COLO668 (cell line): ENCODE data around the gene DNAI2.

Experiments
- DNase-seq: peaks from one replicate; lab custom pipeline; 2025; ENCODE audit not compliant: unreplicated experiment; lab: John Stamatoyannopoulos, UW

The DNAI2 gene

DNA sequence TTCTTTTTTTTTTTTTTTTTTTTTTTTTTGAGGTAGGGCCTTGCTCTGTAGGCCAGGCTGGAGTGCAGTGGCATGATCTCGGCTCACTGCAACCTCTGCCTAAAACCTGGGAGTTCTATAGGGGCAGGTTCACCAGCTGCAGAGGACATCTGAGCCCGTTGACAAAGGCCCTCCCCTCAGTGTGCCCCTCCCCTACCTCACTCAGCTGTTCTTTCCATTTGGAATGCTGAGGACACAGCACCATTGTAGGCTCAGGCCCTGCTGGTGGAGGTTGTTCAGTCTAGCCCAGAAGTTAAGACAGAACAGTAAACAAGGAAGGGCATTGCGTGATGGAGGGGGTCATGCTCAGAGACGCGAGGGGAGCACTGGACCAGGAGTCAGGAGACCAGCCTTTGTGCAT lies 30.1 kb downstream of the DNAI2 start:
- no peak for DNase-seq

DNA sequence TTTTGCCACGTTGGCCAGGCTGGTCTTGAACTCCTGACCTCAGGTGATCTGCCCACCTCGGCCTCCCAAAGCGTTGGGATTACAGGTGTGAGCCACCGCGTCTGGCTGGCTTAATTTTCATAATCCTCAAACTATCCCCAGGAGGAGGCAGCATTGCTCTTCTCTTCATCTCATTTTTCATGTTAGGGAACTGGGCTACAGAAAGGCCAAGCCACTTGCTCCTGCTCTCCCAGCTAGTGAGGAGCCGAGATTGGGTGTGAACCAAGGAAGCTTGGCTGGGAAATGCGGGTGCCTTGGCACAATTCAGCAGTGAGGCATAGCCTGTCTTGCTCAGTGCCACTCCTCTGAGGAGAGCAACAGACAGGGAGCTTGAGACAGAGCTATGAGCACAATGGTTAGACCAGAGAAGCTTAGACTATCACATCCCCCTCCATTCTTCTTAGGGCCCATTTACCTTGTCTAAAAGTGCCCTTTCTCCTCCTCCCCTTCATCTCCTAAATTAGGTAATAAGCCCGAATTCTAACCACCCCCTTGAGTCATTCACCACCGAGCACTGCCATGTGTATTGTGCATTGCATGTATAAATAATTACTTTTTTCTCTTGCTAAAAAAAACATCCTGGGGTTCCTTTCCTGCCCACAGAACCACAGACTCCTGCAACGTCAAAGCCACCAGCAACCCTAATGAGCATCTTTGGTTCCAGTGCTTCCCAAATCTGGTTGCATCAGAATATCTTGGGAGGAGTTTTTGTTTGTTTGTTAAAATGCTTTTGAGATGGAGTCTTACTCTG lies 32.0 kb downstream of the DNAI2 start:
- peak; percentile 14 for DNase-seq

DNA sequence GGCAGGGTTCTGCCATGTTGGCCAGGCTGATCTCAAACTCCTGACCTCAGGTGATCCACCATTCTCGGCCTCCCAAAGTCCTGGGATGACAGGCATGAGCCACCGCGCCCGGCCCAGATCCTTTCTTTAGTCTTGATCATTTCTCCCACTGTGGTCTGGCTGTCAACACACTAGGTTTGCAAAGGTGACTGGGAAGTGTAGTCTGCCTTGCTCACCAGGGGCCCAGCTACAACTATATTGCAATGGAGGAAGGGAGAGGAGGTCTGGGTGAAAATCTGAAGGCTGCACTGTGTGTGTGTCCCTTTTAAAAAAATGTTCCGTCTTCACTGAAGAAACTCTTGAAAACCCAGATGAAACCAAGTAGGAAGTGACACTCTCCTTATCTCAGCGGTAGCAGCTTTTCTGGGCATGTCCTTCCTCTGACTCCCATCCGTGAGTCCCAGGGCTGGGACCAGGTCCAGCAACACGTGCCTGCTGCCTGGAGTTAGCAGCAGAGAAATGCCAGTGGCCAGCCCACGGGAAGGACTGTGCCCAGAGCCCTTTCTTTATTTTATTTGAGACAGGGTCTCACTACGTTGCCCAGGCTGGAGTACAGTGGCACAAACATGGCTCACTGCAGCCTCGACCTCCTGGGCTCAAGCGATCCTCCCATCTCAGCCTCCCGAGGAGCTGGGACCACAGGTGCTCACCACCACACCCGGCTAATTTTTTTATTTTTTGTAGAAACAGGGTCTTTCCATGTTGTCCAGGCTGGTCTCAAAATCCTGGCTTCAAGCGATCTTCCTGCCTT lies 34.1 kb downstream of the DNAI2 start:
- DNase-seq = no peak

DNA sequence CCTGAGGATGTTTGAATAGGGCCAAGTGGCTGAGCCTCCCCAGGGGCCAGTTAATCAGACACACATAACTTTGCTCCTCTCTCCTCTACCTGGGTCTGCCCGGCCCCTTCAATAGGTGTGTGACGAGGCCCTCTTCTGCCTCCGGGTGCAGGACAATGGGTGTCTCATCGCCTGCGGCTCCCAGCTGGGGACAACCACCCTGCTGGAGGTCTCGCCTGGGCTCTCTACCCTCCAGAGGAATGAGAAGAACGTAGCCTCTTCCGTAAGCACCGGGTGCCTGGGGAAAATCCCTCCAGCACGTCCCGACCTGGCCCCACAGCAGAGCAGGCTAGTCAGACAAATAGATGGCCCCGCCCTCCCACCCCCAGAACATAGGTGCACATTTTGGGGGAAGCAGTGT lies 35.9 kb downstream of the DNAI2 start:
- DNase-seq = no peak

DNA sequence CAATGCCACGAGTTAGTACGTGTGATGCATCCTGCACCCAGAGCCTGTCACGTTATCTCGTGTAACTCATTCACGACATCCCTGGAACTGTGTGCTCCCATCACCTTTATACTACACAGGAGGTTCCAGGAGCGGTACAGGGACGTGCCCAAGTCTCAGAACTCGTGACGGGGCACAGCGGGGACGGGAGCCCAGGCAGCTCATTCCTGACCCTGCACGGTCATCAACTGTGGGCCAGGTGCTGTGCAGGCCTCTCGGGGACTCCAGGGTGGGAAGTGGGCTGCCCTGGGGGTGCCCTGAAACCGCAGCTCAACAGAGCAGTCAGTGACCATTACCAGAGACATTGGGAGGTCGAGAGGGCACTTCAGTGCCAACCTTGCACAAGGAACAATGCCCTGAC lies 40.8 kb downstream of the DNAI2 start:
- no peak for DNase-seq

DNA sequence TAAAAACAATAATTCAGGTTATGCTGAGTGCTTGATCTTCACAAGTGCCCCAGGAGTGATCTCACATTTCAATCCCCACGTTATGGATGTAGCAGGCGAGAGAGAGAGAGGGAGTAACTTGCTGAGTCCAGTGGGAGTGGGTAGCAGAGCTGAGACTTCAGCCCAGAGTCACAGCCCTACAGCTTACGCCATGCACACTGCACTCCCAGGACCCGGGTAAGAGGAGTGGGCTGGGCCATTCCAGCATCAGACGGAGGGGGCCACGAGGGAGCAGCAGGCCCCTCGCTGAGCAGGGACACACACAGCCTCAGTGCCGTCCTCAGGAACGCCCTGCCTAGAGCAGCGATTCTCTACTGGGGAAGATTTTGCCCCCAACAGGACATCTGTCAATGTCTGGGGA lies 42.2 kb downstream of the DNAI2 start:
- DNase-seq = no peak

DNA sequence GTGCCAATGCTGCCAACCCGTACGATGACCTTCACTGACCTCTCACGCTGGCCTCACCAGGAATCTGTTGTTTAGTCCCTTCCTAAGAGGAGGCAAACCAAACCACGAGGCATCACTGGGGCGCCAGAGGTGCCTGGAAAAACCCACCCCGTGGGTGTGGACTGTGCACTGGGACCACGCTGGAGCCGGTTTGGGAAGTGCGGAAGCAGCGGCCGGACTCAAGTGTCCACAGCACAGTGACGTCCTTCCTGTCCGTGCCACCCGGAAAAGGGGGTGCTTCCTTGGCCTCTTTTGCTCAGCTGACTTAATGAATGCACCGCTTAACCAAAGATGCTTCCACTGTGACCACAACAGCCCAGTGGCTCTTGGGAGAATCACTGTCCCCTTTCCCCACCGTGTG lies 43.0 kb downstream of the DNAI2 start:
- DNase-seq = no peak

DNA sequence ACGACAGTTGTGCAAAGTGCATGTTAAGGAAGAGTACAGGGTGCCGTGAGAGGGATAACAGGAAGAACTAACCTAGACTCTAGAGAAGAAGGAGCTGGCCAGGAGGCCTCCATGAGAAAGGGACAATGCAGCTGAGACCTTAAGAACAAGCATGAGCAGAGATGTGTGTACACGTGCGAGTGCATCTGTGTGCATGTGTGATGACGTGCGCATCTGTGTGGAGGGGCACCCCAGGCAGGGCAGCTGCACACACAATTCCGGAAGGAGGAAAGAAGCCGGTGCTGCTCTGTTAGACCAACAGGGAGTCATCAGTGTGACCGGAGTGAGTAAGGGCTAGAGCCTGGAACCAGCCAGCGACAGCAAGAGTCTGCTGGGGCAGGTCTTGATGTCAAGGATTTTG lies 44.4 kb downstream of the DNAI2 start:
- no peak for DNase-seq

DNA sequence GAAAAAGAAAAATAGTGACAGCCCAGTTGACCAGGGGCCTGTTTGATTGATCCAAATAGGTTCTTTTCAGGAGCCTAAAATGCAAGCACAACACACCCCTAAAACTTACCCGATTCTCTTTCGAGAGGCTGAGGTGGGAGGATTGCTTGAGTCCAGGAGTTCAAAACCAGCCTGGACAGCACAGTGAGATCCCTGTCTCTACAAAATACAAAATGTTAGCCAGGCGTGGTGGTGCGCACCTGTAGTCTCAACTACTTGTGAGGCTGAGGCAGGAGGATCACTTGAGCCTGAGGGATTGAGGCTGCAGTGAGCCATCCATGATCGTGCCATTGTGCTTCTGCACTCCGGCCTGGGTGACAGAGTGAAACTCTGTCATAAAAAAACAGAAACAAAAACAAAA lies 50.5 kb downstream of the DNAI2 start:
- no peak for DNase-seq

DNA sequence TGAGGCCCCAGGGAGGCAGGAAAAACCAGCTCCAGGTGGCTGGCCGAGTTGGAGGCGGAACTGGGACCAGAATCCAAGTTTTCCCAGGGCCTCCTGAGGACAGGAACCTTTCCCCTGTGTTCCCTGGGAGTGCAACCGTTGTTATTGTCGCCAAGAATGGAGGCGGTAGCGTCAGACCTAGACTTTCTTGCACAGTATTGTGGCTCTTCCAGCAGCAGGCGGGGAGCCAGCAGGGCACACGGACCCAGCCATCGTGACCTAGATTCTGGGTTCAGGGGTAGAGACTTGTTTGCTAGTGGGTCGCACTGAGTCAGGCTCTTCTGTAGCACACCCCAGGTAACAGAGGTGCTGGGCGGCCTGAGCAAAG lies 51.3 kb downstream of the DNAI2 start:
- DNase-seq = no peak

DNA sequence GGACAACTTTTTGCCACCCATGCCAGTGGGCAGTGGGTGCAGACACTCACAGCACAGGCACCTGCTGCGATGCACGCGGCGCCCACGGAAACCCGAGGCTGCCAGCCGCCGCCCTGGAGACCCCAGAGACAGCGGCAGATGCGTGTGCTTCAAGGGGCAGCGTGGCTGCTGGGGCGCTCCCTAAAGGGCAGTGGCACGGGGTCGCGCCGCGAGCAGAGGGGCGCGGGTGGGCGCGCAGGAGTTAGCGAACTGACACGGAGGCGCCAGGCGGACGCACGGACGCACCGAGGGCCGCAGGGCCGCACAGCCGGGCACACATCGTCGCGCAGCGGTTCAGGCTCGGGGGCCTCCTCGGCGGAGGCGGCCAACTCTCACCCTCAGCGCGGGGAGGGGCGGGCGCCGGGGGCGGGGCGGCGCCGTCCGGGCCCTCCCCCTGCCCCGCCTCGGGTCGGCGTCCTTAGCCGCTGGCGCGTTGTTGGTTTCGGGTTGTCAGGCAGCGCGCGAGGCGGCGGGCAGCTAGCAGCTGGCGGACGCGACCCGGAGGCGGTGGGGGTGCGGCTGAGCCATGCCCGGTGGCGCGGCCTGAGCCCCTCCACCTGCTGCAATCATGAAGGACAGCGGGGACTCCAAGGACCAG lies 51.8 kb downstream of the DNAI2 start, which contains the start of gene KIF19:
Gene KIF19, plus strand, starts transcription at position 484 of the 637 bp plus-strand sequence. Its CDS starts 124 bp downstream, at position 608.
- peak; percentile 79 for DNase-seq

DNA sequence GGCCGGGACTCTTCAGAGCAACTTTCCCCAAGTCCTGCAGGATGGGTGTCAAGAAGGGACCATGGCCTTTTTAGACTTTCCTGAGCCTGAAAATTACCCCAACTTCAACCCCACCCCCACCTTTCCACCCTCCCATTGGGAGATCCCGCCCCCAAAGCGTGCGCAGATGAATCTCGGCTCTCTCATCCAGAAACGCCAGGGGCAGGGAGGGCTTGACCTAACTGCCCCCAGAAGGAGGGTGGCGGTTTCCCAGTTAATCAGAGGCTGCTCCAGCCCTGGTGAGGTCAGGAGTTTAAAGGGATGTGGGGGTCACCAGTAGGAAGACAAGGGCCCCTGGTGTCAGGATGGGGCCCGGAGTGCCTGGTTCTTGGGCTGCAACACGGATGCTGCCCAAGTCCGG lies 52.5 kb downstream of the DNAI2 start:
- peak; percentile 20 for DNase-seq

DNA sequence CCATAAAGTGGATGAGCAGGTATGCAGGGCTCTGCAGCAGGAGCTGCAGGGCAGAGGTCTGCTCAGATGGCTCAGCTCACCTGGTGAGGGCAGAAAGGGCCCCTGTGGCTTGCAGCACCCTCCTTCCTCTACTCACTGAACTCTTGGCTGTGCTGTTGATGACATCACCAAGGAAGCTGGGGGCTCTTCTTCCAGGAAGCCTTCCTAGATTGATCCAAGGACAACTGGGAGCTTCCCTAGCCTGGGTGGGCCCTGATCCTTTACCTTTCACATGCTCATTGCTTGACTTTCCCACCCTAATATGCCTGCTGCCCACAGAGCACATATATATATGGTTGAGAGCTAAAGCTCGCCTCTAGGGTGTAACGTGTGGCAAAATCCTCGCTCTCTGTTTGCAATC lies 54.5 kb downstream of the DNAI2 start:
- DNase-seq = no peak

DNA sequence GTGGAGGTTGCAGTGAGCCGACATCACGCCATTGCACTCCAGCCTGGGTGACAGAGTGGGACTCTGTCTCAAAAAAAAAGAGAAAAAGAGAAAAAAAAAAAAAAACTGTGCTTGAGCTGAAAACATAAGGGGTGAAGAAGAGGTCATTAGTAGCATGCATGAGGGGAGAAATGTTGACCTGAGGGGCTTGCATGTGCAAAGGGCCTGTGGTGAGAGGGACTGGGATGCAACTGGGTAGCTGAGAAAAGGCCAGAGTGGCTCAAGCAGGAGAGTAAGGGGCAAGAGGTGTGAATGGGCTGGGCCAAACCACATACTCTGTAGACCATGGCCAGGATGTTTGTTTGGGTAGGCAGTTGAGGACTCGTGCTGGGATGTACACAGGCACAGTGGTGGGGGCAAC lies 55.3 kb downstream of the DNAI2 start:
- DNase-seq = no peak

DNA sequence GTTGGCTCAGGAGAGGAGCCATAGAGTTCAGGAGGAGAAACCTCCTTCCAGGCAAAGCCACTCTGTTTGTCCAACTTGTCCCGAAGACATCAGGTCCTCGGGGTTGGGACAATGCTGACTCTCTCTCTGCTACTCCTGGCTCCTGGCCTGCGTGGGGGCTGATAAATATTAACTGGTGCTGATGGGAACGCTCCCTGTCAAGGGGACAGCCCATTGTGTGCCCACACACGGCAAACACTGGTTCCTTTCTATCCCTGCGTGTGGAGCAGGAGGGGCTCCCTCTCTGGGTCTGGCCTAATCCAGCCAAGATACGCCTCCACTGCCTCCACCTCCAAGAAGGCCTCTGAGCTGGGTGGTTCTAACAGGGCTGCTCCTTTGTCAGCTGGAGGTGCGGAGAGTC lies 56.4 kb downstream of the DNAI2 start:
- no peak for DNase-seq

DNA sequence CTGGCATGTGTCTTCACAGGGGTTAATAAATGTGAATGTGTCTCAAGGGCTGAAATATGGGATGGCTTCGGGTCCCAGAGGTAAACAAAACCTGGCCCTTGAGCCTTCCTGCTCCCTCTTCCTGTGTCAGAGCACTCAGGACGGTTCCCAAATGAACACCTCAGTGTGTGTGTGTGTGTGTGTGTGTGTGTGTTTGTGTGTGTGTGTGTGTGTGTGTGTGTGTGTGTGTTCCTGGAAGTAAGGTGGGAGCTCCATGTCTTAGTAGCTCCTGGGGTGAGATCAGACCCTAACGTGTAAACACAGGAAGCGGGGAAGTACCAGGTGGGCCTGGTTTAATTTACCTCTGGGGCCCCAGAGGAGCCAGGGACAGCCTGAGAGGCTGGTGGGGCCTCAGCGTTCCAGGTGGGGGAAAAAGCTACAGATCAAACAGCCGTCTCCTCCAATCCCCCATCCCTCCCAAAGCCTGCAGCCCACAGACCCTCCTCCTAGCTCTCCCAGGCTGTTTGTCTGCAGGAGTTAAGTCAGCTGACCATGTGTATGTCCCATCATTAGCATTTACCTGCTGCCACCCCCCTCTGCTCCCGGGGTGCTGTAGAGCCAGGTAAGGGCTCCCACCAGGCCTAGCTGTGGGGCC lies 58.1 kb downstream of the DNAI2 start:
- peak; percentile 64 for DNase-seq

DNA sequence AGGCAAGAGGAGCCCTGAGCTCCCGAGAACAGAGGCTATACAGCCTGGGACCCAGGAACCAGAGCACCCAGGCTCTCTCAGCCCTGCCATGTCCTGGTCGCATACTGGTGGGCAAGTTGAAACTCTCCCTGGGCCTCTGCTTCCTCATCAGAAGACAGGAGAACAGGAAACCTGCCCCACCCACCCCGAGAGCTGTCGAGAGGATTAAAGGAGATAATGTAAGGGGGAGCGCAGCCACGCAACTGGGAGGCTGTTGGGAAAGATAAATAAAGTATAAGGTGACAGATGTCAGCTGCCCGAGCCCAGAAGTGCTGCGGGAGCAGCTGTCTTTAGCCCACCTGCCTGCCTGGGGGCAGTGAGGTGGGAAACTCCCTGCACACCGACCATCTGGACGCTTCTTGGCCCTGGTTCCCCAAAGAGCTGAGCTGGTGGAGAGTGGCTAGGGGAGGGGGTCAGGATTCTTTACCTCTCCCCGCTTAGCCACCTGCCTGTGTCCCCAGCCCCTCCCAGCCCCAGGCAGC lies 58.8 kb downstream of the DNAI2 start:
- DNase-seq = peak; percentile 93

DNA sequence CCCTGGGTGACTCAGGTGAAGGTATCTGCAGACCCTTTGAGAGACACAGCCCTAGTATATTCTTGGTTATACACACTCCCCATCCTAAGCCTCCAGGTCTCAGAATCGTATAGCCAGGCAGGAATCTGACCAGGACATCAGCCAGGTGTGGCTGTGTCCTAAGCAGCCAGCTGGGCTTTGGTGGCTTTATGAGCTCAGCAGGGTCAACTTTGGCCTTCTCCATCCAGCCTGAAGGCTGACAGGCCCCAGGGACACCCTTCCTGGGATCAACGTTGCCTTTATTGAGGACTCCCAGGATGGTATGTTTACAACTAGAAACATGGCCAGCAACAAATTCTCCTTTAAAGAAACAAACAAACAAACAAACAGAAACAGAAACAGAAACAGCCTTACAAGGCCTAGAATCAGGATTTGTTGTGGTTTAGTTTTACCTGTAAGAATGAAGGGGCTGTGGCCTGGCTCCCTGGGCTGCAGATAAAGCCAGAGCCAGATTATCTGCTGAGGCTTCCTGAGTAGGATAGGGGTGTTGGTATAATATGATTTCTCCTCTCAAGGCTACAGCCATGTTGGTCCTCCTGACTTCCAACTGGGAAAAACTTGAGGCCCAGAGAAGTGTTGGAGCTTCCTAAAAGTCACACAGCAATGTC lies 60.5 kb downstream of the DNAI2 start:
- DNase-seq = peak; percentile 10

DNA sequence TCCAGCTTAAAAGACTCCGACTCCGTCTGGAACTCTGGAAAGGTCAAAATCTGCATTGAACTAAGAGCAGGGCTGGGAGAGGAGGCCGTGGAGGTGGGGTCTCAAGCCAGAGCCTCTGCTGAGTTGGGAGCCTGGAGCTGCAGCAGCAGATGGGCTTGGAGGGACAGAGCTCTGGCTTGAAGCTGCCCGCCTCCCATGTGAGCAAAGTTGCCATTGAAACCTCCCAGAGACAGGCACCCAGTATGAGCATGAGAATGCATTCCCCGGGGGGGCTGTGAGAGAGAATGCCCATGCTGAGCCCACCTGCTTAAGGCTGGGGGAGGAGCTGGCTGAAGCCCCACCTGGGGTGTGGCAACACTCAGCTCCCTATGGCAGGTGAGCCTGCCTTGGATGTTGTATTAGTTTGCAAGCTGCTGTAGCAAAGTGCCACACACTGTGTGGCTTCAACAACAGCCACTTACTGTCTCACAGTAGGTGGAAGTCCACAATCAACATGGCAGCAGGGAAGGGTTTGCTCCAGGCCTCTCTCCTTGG lies 61.6 kb downstream of the DNAI2 start:
- no peak for DNase-seq

DNA sequence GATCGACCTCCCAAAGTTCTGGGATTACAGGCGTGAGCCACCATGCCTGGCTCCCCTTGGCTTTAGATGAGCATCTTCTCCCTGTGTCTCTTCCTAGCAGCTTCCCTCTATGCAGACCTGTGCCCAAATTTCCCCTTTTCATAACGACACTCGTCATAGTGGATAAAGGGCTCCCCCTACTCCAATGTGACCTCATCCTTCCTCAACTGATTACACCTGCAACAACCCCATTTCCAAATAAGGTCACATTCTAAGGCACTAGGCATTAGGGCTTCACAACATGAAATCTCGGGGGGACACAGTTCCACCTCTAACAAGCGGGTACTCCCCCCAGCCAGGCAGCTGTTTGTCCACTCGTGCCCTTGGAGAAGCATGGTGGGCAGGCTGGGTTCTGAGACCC lies 62.3 kb downstream of the DNAI2 start:
- no peak for DNase-seq
